Mesenteric fat pad (tissue), 1 donor: ENCODE measurements around the gene CKAP4. TPM values are rescaled to one million over a fixed set of nuclear protein-coding genes. Genes with fewer than 3 reads are reported as not detected.

Experiments
- DNase-seq: peaks from one replicate; pipeline ENCODE4 v3.0.0-alpha.2; 2020; ENCODE audit warnings: low spot score
- total RNA-seq: library from RNA; stranded (reverse); fragmentation: NEBNext Ultra II Directional; extraction: Animal tissue kit (Norgen Biotek cat#: 25700); gene quantifications from one replicate; pipeline ENCODE4 v1.2.1, GENCODE V29; 2021
- donor health status: DM: yes; HTN: yes; CAD: no.

CKAP4 gene
- total RNA-seq, 1 donor from 2014 or later, result 46.0 TPM

DNA sequence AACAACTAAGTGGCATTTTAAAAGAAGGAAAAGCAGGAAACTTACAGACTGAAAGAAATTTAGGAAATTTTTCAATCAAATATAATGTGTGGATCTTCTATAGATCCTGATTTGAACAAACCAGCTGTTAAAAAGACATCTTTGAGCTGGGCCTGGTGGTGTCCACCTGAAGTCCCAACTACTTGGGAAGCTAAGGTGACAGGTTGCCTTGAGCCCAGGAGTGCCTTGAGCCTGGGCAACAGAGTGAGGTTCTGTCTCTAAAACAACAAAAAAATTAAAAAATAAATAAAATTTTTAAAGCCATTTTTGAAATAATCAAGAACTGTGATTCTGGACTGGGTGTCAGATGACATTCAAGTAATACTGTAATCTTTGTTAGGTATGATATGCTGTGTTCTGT is 7.0 kb downstream of the CKAP4 start:
- DNase-seq, result no peak

DNA sequence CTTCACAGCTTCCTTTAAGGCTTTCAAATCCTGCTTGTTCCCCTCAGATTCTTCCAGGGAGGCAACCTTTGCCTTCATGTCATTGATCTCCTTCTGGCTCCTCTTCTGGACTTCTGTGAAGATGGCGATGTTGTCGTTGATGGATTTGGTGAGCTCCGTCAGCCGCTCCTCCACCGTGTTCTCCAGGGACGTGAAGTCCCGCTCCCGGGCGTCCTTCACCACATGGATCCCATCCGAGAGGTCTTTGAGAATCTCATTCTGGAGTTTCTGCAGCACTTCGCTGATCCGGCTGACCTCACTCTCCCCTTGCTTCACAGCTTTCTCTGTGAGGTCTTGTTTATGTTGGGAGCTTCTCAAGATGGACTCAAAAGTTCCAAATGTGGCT is 7.9 kb downstream of the CKAP4 start:
- DNase-seq, result no peak

DNA sequence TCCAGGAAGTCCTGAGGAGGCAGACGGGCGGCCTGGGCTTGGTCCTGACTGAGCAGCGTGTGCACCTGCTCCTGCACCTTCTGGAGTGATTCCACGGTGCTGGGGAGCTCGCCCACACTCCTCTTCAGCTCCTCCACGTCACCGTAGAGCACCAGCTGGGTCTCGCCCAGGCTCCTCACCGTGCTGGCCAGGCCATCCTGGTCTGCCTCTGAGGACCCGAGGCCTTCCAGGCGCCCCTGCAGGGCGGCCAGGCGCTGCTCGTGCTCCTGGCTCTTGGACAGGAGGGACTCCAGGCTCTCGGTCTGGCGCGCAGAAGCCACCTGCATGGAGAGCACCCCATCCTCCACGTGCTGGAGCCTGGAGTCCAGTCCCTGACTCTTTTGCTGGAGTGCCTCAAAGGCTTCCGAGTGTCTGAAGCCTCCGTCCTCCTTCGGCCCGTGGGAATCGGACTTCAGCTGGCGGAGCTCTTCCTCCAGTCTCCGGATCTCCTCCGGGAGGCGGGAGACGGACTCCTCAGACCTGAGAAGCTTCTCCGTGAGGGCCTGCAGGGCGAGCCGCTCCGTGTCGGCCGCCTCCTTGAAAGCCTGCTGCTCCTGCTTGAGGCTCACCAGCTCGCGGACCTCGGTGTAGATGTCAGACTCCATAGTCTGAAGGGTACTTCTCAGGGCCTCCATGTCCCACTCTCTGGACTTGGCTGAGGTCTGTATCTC is 8.4 kb downstream of the CKAP4 start:
- no peak for DNase-seq

DNA sequence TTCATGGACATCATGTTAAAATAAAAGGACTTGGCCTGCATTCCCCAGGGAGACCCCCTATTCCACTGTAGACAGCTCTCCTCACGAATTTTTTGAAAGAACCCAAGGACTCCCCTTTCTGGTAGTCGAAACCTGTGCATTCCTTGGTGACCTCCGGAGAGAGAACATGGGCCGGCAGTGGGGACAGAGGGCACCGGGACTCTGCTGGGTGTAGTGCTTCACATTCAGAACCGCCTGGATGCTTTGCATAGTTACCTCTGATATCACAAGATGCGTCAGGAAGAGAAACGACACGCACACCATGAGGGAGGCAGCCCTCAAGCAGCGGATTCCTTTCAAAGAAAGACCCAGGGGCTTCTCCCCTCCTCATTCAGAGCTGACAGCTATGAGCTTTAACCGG is 9.7 kb downstream of the CKAP4 start:
- no peak for DNase-seq

DNA sequence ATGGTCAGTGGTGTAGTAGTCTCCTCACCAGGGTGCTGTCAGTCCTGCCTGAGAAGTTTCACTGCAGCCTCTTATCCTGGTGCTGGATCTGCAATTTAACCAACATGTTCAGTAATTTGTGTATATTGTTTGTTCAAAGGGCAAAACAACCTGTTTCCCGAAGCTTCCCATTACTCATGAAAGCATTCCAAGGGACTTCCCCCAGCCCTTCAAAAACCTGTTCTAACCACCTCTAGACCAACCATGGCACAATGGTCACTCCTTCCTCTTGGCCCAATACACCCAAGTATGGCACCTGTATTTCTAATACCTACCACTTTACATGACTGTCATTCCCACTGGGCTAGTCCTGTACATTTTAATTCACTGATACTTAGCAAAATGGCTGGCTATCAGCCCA is 12.1 kb downstream of the CKAP4 start:
- DNase-seq, result no peak

DNA sequence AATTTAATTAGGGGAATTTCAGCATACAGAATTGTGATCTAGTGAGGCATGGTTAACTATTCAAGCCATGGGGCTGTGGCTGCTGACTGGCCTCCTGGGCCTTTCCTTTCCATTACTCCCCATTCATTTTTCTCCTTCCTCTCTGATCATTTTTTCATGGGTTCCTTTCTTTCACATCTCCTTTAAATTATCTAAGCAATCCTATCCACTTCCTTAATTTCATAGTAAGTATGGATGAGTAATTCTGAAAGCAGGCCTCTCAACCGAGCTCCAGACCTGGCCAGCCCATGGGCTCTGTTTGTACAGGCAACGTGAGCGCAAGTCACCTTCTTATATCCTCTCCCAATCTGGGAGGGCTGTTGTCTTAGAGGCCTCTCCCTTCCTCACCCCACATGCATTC is 13.4 kb downstream of the CKAP4 start:
- no peak for DNase-seq

DNA sequence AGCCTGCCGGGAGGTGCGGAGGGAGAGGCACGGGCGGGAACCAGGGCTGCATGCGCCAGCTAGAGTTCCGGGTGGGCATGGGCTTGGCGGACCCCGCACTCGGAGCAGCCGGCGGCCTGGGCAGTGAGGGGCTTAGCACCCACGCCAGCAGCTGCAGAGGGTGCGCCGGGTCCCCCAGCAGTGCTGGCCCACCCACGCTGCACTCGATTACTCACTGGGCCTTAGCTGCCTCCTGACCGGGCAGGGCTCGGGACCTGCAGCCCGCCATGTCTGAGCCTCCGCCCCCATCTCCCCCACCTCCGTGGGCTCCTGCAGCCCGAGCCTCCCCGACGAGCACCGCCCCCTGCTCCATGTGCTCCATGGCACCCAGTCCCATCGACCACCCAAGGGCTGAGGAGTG is 14.8 kb downstream of the CKAP4 start:
- no peak for DNase-seq

DNA sequence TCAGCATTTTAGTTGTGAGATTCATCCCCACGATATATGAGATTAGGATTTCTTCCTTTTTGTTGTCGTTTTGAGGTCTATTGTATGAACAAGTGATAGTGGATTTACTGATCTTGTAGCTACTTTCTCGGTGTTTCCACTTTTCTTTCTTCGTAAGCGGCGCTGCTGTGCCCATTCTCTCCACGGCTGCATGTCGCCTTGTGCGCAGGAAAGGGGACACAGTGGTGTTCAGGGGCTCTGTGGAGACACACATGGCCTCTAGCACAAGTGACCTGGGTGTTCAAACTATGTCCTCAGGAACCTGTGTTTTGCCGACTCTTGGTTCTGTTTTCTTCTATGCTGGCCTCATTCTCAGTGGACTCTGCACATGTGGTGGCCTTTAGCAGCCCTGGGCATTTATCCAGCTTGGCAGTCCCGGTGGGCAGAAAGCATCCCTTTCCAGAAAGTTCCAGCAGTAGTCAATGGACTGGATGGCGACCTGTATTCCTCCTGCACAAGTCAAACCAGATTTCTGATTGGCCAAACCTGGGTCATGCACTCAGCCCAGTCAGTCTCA is 18.7 kb downstream of the CKAP4 start:
- DNase-seq, result no peak

DNA sequence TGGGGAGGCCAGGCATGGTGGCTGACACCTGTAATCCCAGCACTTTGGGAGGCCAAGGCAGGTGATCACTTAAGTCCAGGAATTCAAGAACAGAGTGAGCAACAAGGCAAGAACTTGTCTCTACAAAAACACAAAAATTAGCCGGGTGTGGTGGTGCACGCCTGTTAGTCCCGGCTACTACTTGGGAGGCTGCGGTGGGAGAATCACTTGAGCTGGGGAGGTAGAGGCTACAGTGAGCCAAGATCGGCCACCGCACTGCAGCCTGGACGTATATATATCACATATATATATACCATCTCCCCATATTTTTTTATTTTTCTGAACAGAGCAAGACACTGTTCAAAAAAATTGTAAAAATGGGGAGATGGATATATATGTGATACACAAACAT is 19.5 kb downstream of the CKAP4 start:
- DNase-seq, result no peak

DNA sequence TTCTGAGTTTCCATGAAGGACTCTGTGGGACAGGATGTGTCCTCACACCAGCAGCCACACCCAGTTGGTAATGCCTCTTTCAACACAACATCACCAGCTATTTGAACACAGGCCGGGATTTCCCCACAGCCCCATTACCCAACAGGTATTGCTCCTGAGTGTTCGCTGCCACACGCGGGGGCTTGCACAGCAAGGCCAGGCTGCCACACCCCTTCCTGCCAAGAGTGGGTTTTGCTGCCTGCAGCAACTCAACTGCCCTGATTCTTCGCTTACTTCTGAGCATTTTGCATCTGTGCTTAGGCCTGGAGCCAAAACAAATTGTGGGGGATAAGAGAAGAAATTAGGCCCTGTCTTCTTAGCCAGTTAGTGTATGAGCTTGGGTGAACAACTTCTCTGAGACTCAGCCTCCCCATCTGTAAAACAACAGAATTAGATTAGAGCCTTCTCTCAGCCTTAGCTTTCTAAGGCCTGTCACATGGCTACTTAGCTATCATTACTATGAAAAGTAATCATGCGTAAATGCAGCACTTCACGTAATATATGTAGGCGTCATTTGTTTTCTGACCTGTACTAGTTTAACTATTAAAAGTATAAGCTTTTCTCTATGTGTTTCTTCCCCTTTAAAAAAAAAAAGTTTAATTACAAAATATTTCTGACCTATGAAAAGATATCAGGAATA is 20.0 kb downstream of the CKAP4 start:
- DNase-seq, result no peak

DNA sequence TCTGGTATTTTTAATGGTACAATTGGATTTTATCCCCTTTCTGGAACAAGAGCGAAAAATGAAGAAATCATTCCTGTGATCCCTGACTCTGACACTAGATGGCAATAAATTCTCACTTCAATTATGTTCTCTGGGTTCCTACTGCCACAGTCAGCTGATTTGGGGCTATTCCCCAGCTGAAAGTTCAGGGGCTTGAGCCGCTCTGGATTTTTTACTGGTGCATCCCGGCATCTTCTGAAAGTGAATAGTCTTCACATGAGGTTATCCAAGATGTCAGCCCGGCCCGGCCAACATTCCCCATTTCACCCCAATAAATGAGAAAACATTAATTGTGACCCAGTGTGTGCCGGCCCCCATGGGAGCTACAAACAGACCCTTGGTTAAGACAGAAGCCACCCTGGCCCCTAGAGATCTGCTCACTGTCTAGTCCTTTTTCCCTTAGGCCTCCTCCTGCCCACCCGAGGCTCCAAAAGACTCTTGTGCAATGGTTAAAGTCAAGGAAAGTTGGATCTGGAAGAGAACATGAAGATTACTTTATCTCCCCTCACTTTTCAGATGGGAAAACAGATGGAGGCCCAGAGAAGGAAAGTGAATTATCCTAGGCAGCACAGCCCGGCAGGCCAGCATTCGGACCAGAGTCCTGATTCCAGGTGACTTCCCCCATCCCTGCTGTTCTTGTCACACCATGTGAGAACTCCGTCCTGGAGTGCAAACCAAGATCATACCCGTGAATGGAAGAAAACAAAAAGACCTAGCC is 20.8 kb downstream of the CKAP4 start:
- DNase-seq, result no peak

DNA sequence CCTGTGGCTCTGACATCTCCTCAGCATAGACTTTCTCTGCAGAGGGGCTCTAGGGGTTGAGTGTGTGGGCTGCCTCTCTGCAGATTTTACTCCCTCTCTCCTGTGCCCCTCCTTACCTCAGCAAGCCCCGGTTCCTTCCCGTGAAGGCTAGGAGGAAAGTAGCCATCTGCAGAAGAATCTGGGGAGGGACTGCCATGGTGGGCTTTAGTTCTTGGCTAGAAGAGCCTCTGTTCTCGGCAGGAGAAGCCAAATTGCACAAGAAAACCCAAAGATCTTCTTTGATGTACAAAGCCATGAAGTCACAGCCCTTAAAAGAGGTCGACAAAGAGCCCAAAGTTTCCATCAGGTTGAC is 23.5 kb downstream of the CKAP4 start:
- no peak for DNase-seq

DNA sequence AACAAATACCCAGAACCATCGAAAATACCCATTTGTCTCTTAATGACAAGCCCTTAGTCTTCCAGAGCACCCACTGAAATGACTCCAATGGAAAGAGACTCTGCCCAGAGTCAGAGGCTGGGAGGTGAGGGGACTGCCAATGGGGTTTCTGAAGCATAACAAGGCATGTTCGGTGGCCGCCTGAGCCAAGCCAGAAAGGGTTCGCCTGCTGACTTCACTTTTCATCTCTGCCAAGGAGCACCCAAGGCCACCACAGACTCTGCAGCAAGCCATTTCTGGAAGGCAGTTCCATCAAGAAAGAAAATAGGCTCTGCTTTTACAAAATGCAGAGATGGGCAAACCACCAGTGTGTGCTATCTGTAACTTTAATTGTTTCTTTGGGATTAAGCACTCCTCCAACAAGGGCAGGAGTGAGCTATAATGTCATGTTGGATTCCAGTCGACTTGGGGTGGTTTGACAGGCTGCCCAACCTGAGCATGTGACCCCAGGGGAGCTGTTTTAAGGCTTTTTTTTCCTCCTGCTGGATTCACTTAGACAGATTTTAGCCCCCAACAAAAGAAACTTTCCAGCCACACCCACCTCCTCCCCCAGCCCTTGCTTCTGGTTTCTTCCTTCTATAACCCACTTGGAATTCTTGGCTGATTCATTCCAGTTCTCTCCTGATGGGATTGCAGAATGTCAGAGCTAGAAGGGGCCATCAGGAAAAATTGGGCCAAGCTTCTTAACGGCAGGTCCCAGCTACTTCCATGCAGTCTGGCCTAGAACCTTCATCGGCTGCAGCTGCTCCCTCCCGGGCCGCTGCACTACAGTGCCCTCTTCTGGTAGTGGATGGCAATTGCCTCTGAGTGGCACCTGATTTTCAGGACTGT is 24.1 kb downstream of the CKAP4 start:
- DNase-seq, result no peak

DNA sequence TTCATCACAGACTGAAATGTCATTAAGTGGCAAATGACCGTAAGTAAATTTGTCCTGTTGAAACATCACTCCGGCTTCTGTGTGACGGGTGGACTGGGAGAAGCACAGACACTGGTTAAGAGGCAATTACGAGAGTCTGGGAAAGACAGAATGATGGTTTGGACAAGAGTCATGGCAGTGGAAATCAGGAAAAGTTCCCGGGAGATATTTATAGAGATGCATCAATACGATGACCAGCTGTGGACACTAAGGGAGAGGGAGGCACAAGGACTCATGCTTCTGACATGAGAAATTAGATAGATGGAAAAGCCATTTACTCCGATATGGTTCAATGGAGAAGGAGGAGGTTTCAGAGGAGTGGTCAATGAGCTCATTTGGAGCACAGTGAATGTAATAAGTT is 27.3 kb downstream of the CKAP4 start:
- no peak for DNase-seq

DNA sequence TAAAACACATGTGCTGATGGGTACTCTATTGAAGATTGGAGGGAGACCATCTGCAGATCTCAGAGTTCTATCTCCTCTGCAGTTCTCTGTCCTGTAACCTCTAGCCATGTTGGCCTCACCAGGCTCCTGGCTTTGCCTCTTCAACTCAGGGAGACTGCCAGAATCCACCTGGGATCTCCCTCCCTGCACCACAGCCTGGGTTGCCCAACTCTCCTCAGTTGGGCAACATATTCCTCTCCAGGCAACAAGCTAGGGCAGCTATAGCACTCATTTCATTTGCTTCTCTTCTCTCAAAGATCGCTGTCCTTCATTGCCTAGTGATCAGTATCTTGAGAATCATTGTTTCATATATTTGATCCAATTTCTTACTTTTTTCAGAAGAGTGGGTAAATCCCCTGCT is 28.8 kb downstream of the CKAP4 start:
- DNase-seq, result no peak

DNA sequence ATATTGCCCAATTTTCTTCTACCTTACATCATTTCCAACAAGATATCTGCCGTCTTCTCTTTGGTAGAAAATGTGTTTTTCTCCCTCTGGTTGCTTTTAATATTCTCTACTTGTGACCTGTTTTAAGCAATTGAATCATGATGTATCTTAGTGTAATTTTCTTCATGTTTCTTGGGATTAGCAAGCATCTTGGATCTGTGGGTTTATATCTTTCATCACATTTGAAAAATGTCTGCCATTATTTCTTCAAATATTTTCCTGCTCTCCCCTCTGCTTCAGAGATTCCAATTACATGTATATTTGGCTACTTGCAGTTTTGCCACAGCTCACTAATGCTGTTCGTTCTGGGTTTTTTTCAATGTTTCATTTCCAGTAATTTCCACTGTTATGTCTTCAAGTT is 30.1 kb downstream of the CKAP4 start:
- no peak for DNase-seq

DNA sequence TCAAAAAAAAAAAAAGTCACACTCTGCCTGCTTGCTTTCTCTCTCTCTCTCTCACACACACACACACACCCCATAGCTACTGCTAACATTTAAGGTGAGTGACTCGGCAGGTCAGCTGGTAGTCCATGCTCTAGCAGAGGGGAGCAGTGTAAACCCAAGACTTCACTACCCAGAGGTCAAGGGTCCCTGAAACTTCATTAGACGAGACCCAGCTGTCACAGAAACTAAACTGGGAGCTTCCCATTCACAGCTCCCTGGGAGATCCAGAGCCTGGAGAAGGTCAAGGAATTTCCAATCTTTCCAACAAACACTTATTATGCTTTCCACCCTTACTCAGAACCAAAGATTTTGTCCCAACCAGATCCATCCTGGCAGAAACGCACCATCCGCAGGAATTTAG is 33.2 kb downstream of the CKAP4 start:
- no peak for DNase-seq

DNA sequence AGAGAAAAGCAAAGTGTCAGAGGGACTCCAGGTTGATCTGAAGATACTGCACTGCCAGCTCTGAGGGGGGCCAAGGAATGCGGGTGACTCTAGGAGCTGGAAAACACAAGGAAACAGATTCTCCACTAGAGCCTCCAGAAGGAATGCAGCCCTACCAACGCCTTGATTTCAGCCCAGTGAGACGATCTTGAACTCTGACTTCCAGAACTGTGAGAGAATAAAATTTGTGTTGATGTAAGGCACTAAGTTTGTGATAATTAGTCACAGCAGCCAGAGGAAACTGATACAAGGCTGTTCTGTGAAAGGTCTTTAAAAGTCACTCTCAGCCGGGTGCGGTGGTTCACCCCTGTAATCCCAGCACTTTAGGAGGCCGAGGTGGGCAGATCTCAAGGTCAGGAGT is 34.2 kb downstream of the CKAP4 start:
- no peak for DNase-seq

DNA sequence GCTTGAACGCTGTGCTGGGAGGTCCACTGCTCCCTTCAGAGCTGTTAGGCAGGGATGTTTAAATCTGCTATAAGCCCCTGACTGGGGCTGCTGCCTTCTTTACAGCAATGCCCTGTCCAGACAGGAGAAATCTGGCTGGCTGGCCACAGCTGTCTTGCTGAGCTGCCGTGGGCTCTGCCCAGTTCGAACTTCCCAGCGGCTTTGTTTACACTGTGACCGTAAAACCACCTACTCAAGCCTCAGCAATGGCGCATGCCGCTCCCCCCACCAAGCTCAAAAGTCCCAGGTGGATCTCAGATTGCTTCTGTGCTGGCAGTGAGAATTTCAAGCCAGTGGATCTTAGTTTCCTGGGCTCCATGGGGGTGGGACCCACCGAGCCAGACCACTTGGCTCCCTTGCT is 35.8 kb downstream of the CKAP4 start:
- no peak for DNase-seq

DNA sequence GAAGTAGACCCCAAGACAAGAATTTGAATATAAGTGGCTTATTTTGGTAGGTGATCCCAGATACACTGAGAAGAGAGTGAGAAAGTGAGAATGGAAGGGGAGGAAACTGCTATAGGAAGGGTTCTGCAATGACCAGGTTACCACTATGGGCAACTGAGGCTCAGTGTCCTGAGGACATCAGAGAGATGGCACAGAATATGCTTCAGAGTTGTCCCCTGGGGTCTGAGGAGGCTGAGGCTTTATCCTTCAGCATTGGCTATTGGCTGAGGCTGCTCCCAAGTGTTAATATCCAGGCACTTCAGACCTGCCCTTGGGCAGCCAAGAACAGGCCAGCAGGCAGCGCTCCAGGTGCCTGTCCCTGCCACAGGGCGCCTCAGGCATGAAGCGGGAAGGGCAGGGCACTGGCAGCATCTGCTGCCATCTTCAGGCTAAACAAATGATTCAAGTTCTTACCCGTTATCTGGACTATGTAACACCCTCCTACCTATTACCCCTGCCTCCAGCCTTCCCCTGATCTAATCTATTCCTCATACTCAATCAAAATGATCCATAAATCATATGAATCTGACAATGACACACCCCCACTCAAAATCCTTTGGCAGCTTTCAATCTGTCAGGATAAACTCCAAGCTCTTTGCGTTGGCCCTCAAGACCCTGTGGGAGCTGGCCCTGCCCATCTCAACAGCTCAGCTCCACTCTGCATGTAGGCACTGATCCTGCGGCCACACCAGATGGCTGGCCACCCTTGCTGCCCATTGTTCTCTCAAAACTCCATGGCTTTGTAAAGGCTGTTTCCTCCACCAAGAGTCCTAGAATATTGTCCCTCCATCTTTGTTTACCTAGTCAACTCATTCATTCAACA is 42.4 kb downstream of the CKAP4 start:
- DNase-seq, result no peak
